Testis (tissue), 3 donors: ENCODE results near the gene CEP55. TPM values are rescaled to one million over a fixed set of nuclear protein-coding genes. Genes with fewer than 3 reads are reported as not detected.
A peak's percentile ranks its signal among the peaks of the same experiment; 100 is the strongest.
"Not testable (repeated sequence)": the region's sequence is repeated elsewhere in the genome, so short reads cannot be mapped to it uniquely, and the experiment has no call there.

Source experiments
- DNase-seq: peaks from one replicate; pipeline ENCODE4 v3.0.0-alpha.2; 2019
- H3K27ac ChIP-seq, 2 donors: fragments of 200-600 bp; sonication (generic); one replicate each; pipeline ENCODE4 v1.5.1; 2019
- H3K27me3 ChIP-seq: fragments of 200-600 bp; sonication (generic); one replicate; pipeline ENCODE4 v1.5.1; 2019
- H3K36me3 ChIP-seq: fragments of 200-600 bp; sonication (generic); one replicate; pipeline ENCODE4 v1.5.1; 2017; ENCODE audit warnings: low read depth; ENCODE audit errors: missing control alignments
- H3K4me1 ChIP-seq: fragments of 200-600 bp; sonication (generic); one replicate; pipeline ENCODE4 v1.5.1; 2019
- H3K4me3 ChIP-seq, 2 donors: fragments of 200-600 bp; sonication (generic); one replicate each; pipeline ENCODE4 v1.5.1; 2017 to 2019
- H3K9me3 ChIP-seq: fragments of 200-600 bp; sonication (generic); one replicate; pipeline ENCODE4 v1.5.1; 2017
- POLR2A ChIP-seq: fragments of 450-650 bp; IDR thresholded peaks from one replicate; pipeline ENCODE4 v1.6.1; 2017; ENCODE audit warnings: antibody characterized with exemption, mild to moderate bottlenecking, moderate library complexity
- WGBS, 2 donors: methylation state at CpG; one replicate each; pipeline ENCODE4 v1.1.5; 2018; 5-methylcytosine and 5-hydroxymethylcytosine counted together
- intact Hi-C: fragments of 100-400 bp; cut with DNase I; formaldehyde crosslinking; loops from one replicate; pipeline ENCODE4 v1.15.1; 2023; ENCODE audit warnings: low total_unique reads
- polyA plus RNA-seq: library from polyadenylated mRNA; stranded (reverse); fragments of 350-450 nt; fragmentation: Illumina TruSeq; extraction: RNeasy Lipid Tissue Mini Kit (QIAGEN cat#74804); gene quantifications from one replicate; pipeline ENCODE4 v1.2.3, GENCODE V29; 2014; ENCODE audit warnings: low read depth, low replicate concordance; ENCODE audit not compliant: insufficient read depth
- total RNA-seq, 2 donors: library from RNA; depleted of rRNA; stranded (reverse); fragments of >200 nt; gene quantifications; one replicate each; pipeline ENCODE4 v1.2.3, GENCODE V29; 2016
- TF ChIP-seq, protein P1 (sequence below), 3 experiments: fragments of 450-650 bp in 2 of 3; fragments of 200-600 bp in 1 of 3; sonication (generic) in 1 of 3; IDR thresholded peaks; one replicate each; pipeline ENCODE4 v1.5.1; 2016 to 2019; ENCODE audit warnings: antibody characterized with exemption in 3 of 3, mild to moderate bottlenecking in 2 of 3, moderate library complexity in 1 of 3

CEP55 gene
- total and polyA plus RNA-seq, 3 donors from 2014 or later = 14.1 to 28.1 (median 15.5) TPM

DNA sequence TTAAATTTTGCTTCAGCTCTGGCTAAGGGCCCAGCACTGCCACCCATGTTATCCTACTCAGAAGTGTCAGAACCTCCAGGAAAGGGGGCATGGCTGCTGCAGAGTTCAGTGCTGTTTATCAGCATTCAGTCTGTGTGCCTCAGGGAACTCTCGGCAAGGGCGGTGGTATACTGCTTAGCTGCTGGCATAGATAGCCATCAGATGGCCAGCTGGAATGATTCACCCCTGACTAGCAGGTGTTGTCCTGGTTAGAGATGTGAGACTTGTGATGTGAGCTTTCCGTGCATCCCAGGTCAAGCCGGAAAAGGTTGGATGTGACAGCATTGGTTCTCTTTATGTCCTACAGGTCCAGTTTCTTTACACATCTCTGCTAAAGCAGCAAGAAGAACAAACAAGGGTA, 22.1 kb downstream of the CEP55 start:
- H3K36me3 ChIP-seq = no peaks in the 10 kb centered on the region
- WGBS, 2 donors = 100% methylated on average over 4 of the region's 4 CpGs
- TF ChIP-seq POLR2A = no peak
- TF ChIP-seq, protein P1, sequence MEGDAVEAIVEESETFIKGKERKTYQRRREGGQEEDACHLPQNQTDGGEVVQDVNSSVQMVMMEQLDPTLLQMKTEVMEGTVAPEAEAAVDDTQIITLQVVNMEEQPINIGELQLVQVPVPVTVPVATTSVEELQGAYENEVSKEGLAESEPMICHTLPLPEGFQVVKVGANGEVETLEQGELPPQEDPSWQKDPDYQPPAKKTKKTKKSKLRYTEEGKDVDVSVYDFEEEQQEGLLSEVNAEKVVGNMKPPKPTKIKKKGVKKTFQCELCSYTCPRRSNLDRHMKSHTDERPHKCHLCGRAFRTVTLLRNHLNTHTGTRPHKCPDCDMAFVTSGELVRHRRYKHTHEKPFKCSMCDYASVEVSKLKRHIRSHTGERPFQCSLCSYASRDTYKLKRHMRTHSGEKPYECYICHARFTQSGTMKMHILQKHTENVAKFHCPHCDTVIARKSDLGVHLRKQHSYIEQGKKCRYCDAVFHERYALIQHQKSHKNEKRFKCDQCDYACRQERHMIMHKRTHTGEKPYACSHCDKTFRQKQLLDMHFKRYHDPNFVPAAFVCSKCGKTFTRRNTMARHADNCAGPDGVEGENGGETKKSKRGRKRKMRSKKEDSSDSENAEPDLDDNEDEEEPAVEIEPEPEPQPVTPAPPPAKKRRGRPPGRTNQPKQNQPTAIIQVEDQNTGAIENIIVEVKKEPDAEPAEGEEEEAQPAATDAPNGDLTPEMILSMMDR (IDR thresholded peaks at IDR 0.05) = no peak

DNA sequence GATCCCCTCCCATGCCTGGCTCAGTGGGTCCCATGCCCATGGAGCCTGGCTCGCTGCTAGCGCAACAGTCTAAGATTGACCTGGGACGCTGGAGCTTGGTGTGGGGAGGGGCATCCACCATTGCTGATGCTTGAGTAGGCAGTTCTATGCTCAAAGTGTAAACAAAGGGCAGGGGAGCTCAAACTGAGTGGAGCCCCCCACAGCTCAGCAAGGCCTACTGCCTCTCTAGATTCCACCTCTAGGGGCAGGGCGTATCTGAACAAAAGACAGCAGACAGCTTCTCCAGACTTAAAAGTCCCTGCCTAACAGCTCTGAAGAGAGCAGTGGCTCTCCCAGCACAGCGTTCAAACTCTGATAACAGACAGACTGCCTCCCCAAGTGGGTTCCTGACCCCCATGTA, 38.9 kb downstream of the CEP55 start:
- no peak for DNase-seq
- 86 to 93% methylated on average over 2 to 5 of the region's 5 CpGs for WGBS, 2 donors
- intact Hi-C loops = no loop called here
- Histone ChIP-seq H3K27ac (no peak overlapping the region), H3K36me3 (no peaks in the 10 kb centered on the region), H3K4me1 (no peaks in the 10 kb centered on the region), H3K9me3 (no peaks in the 10 kb centered on the region), H3K27me3 (no peaks in the 10 kb centered on the region), H3K4me3 (no peak overlapping the region)
- TF ChIP-seq, protein P1 (IDR thresholded peaks at IDR 0.05) = no peak
- TF ChIP-seq POLR2A = no peak

More for the DNA sequence above, 22.1 kb downstream of the CEP55 start:
- no peaks in the 10 kb centered on the region for H3K4me1 ChIP-seq
- H3K9me3 ChIP-seq = no peaks in the 10 kb centered on the region
- DNase-seq = no peak
- no peaks in the 10 kb centered on the region for H3K27me3 ChIP-seq
- H3K4me3 ChIP-seq = no peak overlapping the region
- intact Hi-C loops = no loop called here
- H3K27ac ChIP-seq = no peak overlapping the region

DNA sequence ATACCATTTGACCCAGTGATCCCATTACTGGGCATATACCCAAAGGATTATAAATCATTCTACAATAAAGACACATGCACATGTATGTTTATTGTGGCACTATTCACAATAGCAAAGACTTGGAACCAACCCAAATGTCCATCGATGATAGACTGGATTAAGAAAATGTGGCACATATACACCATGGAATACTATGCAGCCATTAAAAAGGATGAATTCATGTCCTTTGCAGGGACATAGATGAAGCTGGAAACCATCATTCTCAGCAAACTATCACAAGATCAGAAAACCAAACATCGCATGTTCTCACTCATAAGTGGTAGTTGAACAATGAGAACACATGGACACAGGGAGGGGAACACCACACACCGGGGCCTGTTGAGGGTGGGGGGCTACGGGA, 44.5 kb downstream of the CEP55 start:
- 82 to 88% methylated on average over 4 of the region's 4 CpGs for WGBS, 2 donors
- DNase-seq, H3K27ac ChIP-seq, intact Hi-C loops, H3K27me3 ChIP-seq, H3K4me1 ChIP-seq, H3K36me3 ChIP-seq, H3K9me3 ChIP-seq, H3K4me3 ChIP-seq: not testable (repeated sequence)

GRCh38 chr10:93541402-93542357, 45.3 kb downstream of the CEP55 start:
- H3K36me3 ChIP-seq = no peaks in the 10 kb centered on the region
- no peak for TF ChIP-seq POLR2A
- TF ChIP-seq, protein P1 (IDR thresholded peaks at IDR 0.05) = peak; percentile 24 to 85 (median 76)
- no peak overlapping the region for H3K27ac ChIP-seq
- H3K4me3 ChIP-seq = peak overlapping the region; percentile 2 to 14
- H3K27me3 ChIP-seq = no peaks in the 10 kb centered on the region
- peak; percentile 66 for DNase-seq
- intact Hi-C loops = no loop called here
- 37 to 45% methylated on average over 23 of the region's 23 CpGs for WGBS, 2 donors
- H3K4me1 ChIP-seq = peaks cover 6% of the 10 kb centered on the region
- H3K9me3 ChIP-seq = no peaks in the 10 kb centered on the region

DNA sequence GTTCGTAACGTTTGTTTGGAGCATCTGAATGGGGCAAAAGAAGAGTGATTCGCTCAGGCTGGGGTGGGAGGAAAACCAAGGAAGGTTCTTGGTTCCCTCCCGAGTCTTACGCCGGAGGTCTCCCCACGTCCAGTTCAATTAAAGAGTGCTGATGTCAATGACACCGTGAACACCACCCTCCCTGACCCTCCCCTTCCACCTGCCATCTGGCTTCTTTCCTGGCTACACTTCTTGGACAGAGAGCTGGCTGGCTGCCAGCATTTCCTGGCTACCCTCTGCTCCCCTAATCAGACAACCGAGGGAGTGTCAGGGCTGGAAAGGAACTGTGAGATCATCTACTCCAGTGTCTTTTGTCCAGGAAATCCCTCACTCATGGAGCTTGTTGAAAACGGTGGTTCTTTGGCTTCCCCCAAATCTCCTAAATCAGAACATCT, 46.0 kb downstream of the CEP55 start:
- Histone ChIP-seq H3K9me3 (no peaks in the 10 kb centered on the region), H3K27me3 (no peaks in the 10 kb centered on the region), H3K27ac (no peak overlapping the region), H3K4me1 (peaks cover 6% of the 10 kb centered on the region), H3K36me3 (no peaks in the 10 kb centered on the region), H3K4me3 (peak overlapping the region; percentile 2 to 14)
- 2% methylated on average over 10 of the region's 10 CpGs for WGBS, 2 donors
- intact Hi-C loops = no loop called here
- DNase-seq = peak; percentile 31
- TF ChIP-seq POLR2A = no peak
- TF ChIP-seq, protein P1 (IDR thresholded peaks at IDR 0.05) = no peak

DNA sequence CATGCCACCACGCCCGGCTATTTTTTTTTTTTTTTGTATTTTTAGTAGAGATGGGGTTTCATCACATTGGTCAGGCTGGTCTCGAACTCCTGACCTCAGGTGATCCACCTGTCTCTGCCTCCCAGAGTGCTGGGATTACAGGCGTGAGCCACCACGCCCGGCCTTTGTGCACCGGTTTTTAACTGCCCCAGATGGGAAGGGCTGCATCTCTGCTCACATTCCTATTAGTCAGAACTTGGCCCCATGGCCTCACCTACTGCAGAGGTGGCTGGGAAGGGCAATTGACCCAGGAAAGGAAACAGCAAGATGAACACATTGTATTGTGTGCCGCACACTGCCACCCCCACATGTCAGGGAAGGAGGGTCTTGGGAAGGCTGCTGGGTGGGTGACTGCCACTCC, 50.6 kb downstream of the CEP55 start:
- H3K4me1 ChIP-seq, H3K9me3 ChIP-seq, H3K27me3 ChIP-seq, DNase-seq, H3K4me3 ChIP-seq, intact Hi-C loops, H3K27ac ChIP-seq, H3K36me3 ChIP-seq: not testable (repeated sequence)
- 87 to 96% methylated on average over 8 of the region's 8 CpGs for WGBS, 2 donors
